SK-N-MC (cell line): ENCODE results near the gene MAPKAPK2.

ENCODE experiments used
- DNase-seq: peaks from one replicate; pipeline ENCODE4 v3.0.0-alpha.2; 2011; ENCODE audit warnings: low read depth, low spot score
- H3K27ac ChIP-seq: fragments of 200-600 bp; sonication (generic); 2 replicates; pipeline ENCODE4 v1.5.1; 2016; ENCODE audit warnings: mixed run types
- H3K36me3 ChIP-seq: fragments of 200-600 bp; sonication (generic); 2 replicates; pipeline ENCODE4 v1.6.1; 2017; ENCODE audit warnings: antibody characterized with exemption, low read length, mixed read lengths; ENCODE audit not compliant: insufficient read depth
- H3K4me3 ChIP-seq: fragments of 200-600 bp; sonication (generic); 2 replicates; pipeline ENCODE4 v1.5.1; 2016
- H3K9ac ChIP-seq: fragments of 200-600 bp; sonication (generic); 2 replicates; pipeline ENCODE4 v1.8.0; 2017; ENCODE audit warnings: mixed run types, mixed read lengths; ENCODE audit not compliant: insufficient read length
- H3K9me3 ChIP-seq: fragments of 200-600 bp; sonication (generic); 2 replicates; pipeline ENCODE4 v1.6.1; 2017; ENCODE audit warnings: low read depth, mild to moderate bottlenecking, antibody characterized with exemption, low read length, moderate library complexity, mixed read lengths
- EZH2 ChIP-seq: fragments of 200-600 bp; sonication (generic); IDR thresholded peaks from one replicate; pipeline ENCODE4 v1.6.1; 2017; ENCODE audit warnings: antibody characterized with exemption
- FOXP2 ChIP-seq: optimal IDR thresholded peaks from 2 replicates; pipeline ENCODE3; 2011; ENCODE audit warnings: mild to moderate bottlenecking, moderate library complexity; ENCODE audit not compliant: insufficient read depth; ENCODE audit errors: extremely low read length, control extremely low read depth
- POLR2AphosphoS5 ChIP-seq: IDR thresholded peaks from 2 replicates; pipeline ENCODE4 v1.6.1; 2012; ENCODE audit warnings: mild to moderate bottlenecking, low read depth, low read length, borderline replicate concordance

MAPKAPK2 gene

DNA sequence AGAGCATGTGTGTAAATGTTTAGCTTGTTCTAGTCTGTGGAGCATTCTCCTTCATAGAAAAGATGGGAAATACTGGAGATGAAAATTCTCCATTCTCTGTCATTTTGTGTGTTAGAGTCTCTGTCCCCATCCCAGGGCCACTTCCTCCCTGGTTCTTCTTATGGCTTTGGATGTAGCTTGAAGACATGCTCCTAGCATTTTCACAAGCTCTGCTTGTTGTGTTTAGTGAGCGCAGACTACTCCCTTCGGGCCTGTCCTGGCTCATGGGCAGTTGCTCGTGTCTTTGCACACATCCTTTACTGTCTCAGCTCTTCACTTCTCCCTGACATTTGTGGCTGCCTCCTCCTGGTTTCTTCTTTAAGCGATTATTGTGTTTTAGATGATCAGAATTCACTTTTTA, 30.4 kb downstream of the MAPKAPK2 start:
- Histone ChIP-seq H3K36me3 (no peaks in the 10 kb centered on the region), H3K9me3 (no peaks in the 10 kb centered on the region), H3K9ac (no peak overlapping the region), H3K4me3 (no peak overlapping the region), H3K27ac (no peak overlapping the region)
- TF ChIP-seq EZH2 (no peak), FOXP2 (no peak), POLR2AphosphoS5 (no peak)
- no peak for DNase-seq

DNA sequence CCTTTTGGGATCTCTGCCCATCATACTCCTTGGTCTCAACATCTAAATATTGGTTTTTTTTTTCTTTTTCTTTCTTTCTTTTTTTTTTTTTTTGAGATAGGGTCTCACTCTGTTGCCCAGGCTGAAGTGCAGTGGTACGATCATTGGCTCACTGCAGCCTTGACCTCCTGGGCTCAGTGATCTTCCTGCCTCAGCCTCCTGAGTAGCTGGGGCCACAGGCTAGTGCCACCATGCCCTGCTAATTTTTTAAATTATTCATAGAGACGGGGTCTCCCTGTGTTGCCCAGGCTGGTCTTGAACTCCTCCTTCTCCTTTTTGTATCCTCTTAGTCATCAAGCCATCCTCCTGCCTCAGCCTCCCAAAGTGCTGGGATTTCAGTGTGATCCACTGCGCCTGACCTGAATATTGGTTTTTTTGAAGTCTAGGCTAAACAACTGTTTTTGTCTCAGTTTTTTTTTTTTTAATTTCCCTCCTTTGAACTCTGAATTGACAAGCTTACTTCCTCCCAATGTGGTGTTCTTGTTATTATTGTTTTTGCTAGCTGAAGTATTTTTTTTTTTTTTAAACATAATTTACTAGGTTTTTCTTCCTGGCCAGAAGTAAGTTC, 30.9 kb downstream of the MAPKAPK2 start:
- Histone ChIP-seq H3K9me3 (no peaks in the 10 kb centered on the region), H3K27ac (no peak overlapping the region), H3K9ac (no peak overlapping the region), H3K4me3 (no peak overlapping the region), H3K36me3 (no peaks in the 10 kb centered on the region)
- no peak for DNase-seq
- TF ChIP-seq EZH2 (no peak), POLR2AphosphoS5 (no peak), FOXP2 (no peak)

DNA sequence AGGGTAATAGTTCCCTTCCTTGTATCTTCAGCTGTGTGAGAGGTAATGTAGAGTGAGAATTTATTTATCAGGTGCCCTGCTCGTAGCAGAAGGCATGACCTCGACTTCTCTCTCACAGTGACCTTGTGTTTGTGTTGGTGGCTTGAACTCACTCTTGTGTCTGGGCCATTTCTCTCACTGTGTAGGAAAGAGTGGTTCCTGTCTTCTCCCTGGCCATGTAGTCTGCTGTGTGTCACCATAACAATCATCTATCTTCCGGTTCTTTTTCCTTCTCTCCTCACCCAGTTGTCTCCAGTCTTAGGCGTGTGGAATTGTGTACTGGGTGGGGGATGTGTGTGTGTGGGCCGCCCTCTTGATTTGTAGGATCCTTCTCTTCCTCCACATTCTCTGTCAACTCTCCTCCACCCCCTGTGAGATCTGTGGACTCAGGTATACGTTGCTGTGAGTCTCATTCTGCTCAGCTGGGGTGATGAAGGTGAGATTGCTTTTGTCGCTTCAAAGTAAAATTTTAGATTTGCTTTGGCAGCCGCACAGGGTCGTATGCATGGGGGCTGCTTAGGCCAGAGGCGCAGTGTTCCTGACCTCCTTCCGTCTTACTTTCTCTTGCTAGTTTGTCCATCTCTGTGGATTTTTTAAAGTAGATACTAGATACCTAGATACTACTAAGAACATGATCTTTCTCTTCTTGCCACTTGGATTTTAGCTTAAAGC, 31.6 kb downstream of the MAPKAPK2 start:
- no peak for DNase-seq
- Histone ChIP-seq H3K9ac (no peak overlapping the region), H3K36me3 (no peaks in the 10 kb centered on the region), H3K9me3 (no peaks in the 10 kb centered on the region), H3K27ac (no peak overlapping the region), H3K4me3 (no peak overlapping the region)
- TF ChIP-seq POLR2AphosphoS5 (no peak), FOXP2 (no peak), EZH2 (no peak)

DNA sequence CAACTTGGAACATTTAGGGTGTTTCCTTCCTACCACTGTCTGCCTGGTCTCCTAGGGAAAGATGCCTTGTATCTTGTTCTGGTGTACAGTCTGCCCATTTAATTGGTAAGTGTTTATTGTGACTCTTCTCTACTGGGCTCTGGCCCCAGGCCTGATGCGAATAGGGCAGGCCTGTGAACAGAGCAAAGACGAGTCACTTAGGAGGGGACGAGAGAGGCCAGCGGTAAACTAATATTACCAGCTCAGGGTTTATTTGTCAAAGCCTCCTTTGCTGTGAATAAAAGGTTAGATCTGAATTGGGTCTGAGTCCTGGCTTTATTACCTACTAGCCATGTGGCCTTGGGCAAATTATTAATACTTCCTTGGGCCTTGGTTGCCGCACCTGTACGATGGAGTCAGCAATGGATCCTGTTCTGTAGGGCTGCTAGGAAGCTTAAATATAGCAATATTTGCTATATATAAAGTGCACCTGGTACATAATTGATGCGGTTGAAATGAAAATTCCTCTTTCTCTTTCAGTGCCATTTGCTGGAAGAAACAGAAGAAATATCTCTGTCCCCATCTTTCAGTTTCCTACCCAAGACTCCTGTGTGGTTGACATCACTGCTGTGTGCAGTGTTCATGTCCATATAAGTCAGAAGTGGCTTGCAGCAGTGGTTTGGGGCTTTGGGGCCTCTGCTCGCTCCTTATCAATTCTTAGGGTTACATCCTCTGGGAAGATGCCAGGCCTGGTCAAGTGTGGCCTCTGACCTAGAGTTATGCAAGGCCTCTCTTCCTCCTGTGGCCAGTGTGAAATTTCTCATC, 32.4 kb downstream of the MAPKAPK2 start:
- Histone ChIP-seq H3K9ac (no peak overlapping the region), H3K27ac (no peak overlapping the region), H3K9me3 (no peaks in the 10 kb centered on the region), H3K4me3 (no peak overlapping the region), H3K36me3 (no peaks in the 10 kb centered on the region)
- no peak for DNase-seq
- TF ChIP-seq EZH2 = no peak

DNA sequence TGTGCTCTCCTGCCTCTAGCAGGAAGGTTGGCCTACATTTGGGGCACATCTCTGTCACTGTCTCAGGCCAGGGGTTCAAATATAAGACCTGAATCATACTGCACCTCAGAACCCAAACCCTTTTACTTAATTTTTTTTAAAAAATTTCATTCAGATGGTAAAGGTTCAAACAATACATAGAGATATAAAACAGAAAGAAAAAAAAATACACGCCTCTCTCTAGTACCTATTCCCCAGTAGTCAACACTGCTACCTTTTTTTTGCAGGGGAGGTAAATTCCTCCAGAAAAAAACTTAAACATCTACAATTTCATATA, 32.9 kb downstream of the MAPKAPK2 start:
- TF ChIP-seq FOXP2 (no peak), EZH2 (no peak), POLR2AphosphoS5 (no peak)
- no peaks in the 10 kb centered on the region for H3K9me3 ChIP-seq
- H3K4me3 ChIP-seq = no peak overlapping the region
- no peak overlapping the region for H3K9ac ChIP-seq
- H3K27ac ChIP-seq = no peak overlapping the region
- H3K36me3 ChIP-seq = no peaks in the 10 kb centered on the region
- DNase-seq = no peak

- Histone ChIP-seq H3K36me3 (no peaks in the 10 kb centered on the region), H3K9ac (no peak overlapping the region), H3K9me3 (no peaks in the 10 kb centered on the region), H3K27ac (no peak overlapping the region), H3K4me3 (no peak overlapping the region)
- no peak for DNase-seq
- no peak for TF ChIP-seq POLR2AphosphoS5
- TF ChIP-seq FOXP2 = no peak
- no peak for TF ChIP-seq EZH2
Observed at GRCh38 chr1:206719169-206719839, 34.6 kb downstream of the MAPKAPK2 start.

- TF ChIP-seq FOXP2 (no peak), POLR2AphosphoS5 (no peak)
- no peak overlapping the region for H3K4me3 ChIP-seq
- no peaks in the 10 kb centered on the region for H3K36me3 ChIP-seq
- H3K9me3 ChIP-seq = no peaks in the 10 kb centered on the region
- H3K27ac ChIP-seq = no peak overlapping the region
- DNase-seq = no peak
- H3K9ac ChIP-seq = no peak overlapping the region
Observed at GRCh38 chr1:206721454-206721853, 36.7 kb downstream of the MAPKAPK2 start.

- H3K9ac ChIP-seq = no peak overlapping the region
- H3K27ac ChIP-seq = no peak overlapping the region
Observed at GRCh38 chr1:206722751-206723461, 38.2 kb downstream of the MAPKAPK2 start.

More at GRCh38 chr1:206722751-206723461, 38.2 kb downstream of the MAPKAPK2 start:
- no peaks in the 10 kb centered on the region for H3K36me3 ChIP-seq
- H3K4me3 ChIP-seq = no peak overlapping the region
- TF ChIP-seq POLR2AphosphoS5 (no peak), FOXP2 (no peak), EZH2 (no peak)
- no peaks in the 10 kb centered on the region for H3K9me3 ChIP-seq
- DNase-seq = no peak
